ENCODE results near the gene PLEKHA6. TPM values are rescaled to one million over a fixed set of nuclear protein-coding genes. Genes with fewer than 3 reads are reported as not detected.

Gene PLEKHA6
- total and polyA plus RNA-seq, 2 experiments from 2014 or later: 2.8 to 6.2 TPM

GRCh38 chr1:204266504-204267034, 93.2 kb downstream of the PLEKHA6 start (continued):
- TF ChIP-seq, protein P1, sequence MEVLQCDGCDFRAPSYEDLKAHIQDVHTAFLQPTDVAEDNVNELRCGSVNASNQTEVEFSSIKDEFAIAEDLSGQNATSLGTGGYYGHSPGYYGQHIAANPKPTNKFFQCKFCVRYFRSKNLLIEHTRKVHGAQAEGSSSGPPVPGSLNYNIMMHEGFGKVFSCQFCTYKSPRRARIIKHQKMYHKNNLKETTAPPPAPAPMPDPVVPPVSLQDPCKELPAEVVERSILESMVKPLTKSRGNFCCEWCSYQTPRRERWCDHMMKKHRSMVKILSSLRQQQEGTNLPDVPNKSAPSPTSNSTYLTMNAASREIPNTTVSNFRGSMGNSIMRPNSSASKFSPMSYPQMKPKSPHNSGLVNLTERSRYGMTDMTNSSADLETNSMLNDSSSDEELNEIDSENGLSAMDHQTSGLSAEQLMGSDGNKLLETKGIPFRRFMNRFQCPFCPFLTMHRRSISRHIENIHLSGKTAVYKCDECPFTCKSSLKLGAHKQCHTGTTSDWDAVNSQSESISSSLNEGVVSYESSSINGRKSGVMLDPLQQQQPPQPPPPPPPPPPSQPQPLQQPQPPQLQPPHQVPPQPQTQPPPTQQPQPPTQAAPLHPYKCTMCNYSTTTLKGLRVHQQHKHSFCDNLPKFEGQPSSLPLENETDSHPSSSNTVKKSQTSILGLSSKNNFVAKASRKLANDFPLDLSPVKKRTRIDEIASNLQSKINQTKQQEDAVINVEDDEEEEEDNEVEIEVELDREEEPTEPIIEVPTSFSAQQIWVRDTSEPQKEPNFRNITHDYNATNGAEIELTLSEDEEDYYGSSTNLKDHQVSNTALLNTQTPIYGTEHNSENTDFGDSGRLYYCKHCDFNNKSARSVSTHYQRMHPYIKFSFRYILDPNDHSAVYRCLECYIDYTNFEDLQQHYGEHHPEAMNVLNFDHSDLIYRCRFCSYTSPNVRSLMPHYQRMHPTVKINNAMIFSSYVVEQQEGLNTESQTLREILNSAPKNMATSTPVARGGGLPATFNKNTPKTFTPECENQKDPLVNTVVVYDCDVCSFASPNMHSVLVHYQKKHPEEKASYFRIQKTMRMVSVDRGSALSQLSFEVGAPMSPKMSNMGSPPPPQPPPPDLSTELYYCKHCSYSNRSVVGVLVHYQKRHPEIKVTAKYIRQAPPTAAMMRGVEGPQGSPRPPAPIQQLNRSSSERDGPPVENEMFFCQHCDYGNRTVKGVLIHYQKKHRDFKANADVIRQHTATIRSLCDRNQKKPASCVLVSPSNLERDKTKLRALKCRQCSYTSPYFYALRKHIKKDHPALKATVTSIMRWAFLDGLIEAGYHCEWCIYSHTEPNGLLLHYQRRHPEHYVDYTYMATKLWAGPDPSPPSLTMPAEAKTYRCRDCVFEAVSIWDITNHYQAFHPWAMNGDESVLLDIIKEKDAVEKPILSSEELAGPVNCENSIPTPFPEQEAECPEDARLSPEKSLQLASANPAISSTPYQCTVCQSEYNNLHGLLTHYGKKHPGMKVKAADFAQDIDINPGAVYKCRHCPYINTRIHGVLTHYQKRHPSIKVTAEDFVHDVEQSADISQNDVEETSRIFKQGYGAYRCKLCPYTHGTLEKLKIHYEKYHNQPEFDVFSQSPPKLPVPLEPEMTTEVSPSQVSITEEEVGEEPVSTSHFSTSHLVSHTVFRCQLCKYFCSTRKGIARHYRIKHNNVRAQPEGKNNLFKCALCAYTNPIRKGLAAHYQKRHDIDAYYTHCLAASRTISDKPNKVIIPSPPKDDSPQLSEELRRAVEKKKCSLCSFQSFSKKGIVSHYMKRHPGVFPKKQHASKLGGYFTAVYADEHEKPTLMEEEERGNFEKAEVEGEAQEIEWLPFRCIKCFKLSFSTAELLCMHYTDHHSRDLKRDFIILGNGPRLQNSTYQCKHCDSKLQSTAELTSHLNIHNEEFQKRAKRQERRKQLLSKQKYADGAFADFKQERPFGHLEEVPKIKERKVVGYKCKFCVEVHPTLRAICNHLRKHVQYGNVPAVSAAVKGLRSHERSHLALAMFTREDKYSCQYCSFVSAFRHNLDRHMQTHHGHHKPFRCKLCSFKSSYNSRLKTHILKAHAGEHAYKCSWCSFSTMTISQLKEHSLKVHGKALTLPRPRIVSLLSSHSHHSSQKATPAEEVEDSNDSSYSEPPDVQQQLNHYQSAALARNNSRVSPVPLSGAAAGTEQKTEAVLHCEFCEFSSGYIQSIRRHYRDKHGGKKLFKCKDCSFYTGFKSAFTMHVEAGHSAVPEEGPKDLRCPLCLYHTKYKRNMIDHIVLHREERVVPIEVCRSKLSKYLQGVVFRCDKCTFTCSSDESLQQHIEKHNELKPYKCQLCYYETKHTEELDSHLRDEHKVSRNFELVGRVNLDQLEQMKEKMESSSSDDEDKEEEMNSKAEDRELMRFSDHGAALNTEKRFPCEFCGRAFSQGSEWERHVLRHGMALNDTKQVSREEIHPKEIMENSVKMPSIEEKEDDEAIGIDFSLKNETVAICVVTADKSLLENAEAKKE (CRISPR knock-in tag; IDR thresholded peaks at IDR 0.05): no peak
- TF ChIP-seq JUNB (IDR thresholded peaks at IDR 0.05; ENCODE audit: unreplicated experiment) (no peak), NANOG (IDR thresholded peaks at IDR 0.05; ENCODE audit: borderline replicate concordance) (no peak)

- H3F3A ChIP-seq (replicated peaks; ENCODE audit: low read depth): no peaks in the 10 kb centered on the region
- H4K20me1 ChIP-seq (replicated peaks; ENCODE audit: insufficient read depth): no peaks in the 10 kb centered on the region
- H3K4me3 ChIP-seq: no peak overlapping the region
- no peaks in the 10 kb centered on the region for H3K9me2 ChIP-seq (ENCODE audit: insufficient read depth)
- Mint-ChIP-seq H3K9me3 (no peaks in the 10 kb centered on the region; the same call in 2 of the 3 replicates), H3K36me3 (ENCODE audit: low read depth) (peaks cover 17% of the 10 kb centered on the region), H3K4me3 (no peak overlapping the region), H3K27ac (no peak overlapping the region), H3K27me3 (ENCODE audit: insufficient read depth, low read depth, poor library complexity) (peaks cover 3% of the 10 kb centered on the region), H3K4me1 (peaks cover 5% of the 10 kb centered on the region; the same call in 1 of the 3 replicates)
- H3K36me3 ChIP-seq (ENCODE audit: insufficient read depth): no peaks in the 10 kb centered on the region
- H3K79me2 ChIP-seq (replicated peaks; ENCODE audit: insufficient read depth): no peaks in the 10 kb centered on the region
- DNase-seq (ENCODE audit: low spot score) (no peak), ATAC-seq (no peak)
- H2AFZ ChIP-seq: no peak overlapping the region
- no peak overlapping the region for H3K27ac ChIP-seq (ENCODE audit: low read depth)
- H3K4me2 ChIP-seq: no peak overlapping the region
- no peaks in the 10 kb centered on the region for H3K4me1 ChIP-seq (ENCODE audit: insufficient read depth)
- H3K27me3 ChIP-seq (ENCODE audit: insufficient read depth): no peaks in the 10 kb centered on the region
- TF ChIP-seq EZH2 (IDR thresholded peaks at IDR 0.05; ENCODE audit: low read depth, unreplicated experiment) (no peak), ZNF331 (CRISPR knock-in tag; IDR thresholded peaks at IDR 0.05; ENCODE audit: low read depth) (no peak), EZH2phosphoT487 (IDR thresholded peaks at IDR 0.05; ENCODE audit: unreplicated experiment) (no peak), POLR2AphosphoS5 (IDR thresholded peaks at IDR 0.05; ENCODE audit: low read depth) (no peak)
- TF ChIP-seq, protein P1 (CRISPR knock-in tag; IDR thresholded peaks at IDR 0.05): no peak
- TF ChIP-seq, protein P2, sequence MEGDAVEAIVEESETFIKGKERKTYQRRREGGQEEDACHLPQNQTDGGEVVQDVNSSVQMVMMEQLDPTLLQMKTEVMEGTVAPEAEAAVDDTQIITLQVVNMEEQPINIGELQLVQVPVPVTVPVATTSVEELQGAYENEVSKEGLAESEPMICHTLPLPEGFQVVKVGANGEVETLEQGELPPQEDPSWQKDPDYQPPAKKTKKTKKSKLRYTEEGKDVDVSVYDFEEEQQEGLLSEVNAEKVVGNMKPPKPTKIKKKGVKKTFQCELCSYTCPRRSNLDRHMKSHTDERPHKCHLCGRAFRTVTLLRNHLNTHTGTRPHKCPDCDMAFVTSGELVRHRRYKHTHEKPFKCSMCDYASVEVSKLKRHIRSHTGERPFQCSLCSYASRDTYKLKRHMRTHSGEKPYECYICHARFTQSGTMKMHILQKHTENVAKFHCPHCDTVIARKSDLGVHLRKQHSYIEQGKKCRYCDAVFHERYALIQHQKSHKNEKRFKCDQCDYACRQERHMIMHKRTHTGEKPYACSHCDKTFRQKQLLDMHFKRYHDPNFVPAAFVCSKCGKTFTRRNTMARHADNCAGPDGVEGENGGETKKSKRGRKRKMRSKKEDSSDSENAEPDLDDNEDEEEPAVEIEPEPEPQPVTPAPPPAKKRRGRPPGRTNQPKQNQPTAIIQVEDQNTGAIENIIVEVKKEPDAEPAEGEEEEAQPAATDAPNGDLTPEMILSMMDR (conservative IDR thresholded peaks at IDR 0.05; ENCODE audit: low read depth in 2 of 2): no peak
Measured at GRCh38 chr1:204265665-204266064, 94.1 kb downstream of the PLEKHA6 start.

All from GM23338 (cell line).